NT2/D1 (cell line): ENCODE data around the gene FARSB.

Source experiments
- SUZ12 ChIP-seq: IDR thresholded peaks from 2 replicates; pipeline ENCODE4 v1.6.1; 2011; ENCODE audit not compliant: insufficient read length, insufficient read depth; ENCODE audit errors: extremely low read depth
- YY1 ChIP-seq: IDR thresholded peaks from 2 replicates; pipeline ENCODE4 v1.6.1; 2011; ENCODE audit not compliant: insufficient read length, insufficient read depth
- ZNF274 ChIP-seq: IDR thresholded peaks from 2 replicates; pipeline ENCODE4 v1.6.1; 2011; ENCODE audit warnings: mild to moderate bottlenecking, low read depth, low read length

DNA sequence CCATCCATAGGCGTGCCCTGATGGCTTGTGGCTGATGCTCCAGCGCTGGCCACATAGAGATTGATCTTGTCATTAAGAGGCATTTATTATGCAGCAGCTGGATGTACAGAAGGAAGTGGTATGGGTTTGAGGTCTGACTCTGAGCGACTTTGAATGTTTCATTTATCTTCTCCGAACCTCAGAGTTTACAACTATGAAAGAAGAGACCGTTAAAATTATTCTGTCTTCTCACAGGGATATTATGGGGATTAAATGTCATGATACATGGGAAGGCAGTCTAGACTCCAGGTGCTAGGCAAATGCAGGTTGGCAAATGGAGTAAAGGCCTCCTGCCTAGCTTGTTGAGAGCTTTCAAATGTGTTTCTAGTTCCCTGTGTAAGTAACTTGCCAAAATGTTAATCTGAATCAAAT is 45.8 kb upstream of the FARSB start:
- TF ChIP-seq ZNF274 (no peak), SUZ12 (no peak), YY1 (no peak)
